SK-N-SH (cell line): ENCODE results near the gene PSME4.

Experiments used
- POLR2AphosphoS5 ChIP-seq: IDR thresholded peaks from 2 replicates; pipeline ENCODE4 v1.6.1; 2012; ENCODE audit warnings: low read depth, low read length
- RAD21 ChIP-seq: IDR thresholded peaks from 2 replicates; pipeline ENCODE4 v1.6.1; 2012; ENCODE audit warnings: mild to moderate bottlenecking, low read length
- RFX5 ChIP-seq: IDR thresholded peaks from 2 replicates; pipeline ENCODE4 v1.6.1; 2012; ENCODE audit warnings: mild to moderate bottlenecking, improper control_type of control experiment, low read length
- YY1 ChIP-seq: IDR thresholded peaks from 2 replicates; pipeline ENCODE4 v1.4.0; 2012; ENCODE audit warnings: low read depth, mild to moderate bottlenecking
- TF ChIP-seq, protein P1 (sequence below): fragments of 200-600 bp; sonication (generic); IDR thresholded peaks from 2 replicates; pipeline ENCODE4 v1.6.1; 2017; ENCODE audit warnings: antibody characterized with exemption, mild to moderate bottlenecking, moderate library complexity
- TF ChIP-seq, protein P2 (sequence below): IDR thresholded peaks from 2 replicates; pipeline ENCODE4 v1.4.0; 2012; ENCODE audit warnings: low read depth
- TF ChIP-seq, protein P3 (sequence below): IDR thresholded peaks from 2 replicates; pipeline ENCODE4 v1.4.0; 2012; ENCODE audit warnings: low read depth, borderline replicate concordance

DNA sequence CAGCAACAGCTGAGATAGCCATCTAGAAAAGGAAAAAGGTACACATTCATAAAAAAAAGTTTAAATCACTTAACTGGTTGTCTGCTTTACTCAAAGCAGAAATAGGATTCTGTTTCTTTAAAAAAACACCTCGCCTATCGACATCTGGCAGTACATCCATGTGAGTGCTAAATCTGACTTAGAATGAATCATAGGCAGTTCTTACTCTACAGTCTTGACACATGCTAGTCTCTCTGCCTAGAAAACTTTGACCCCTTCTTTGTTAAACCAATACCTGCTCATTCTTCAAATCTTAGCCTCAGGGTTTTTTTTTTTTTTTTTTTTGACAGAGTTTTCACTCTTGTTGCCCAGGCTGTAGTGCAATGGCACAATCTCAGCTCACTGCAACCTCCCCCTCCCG lies 73.9 kb downstream of the PSME4 start:
- TF ChIP-seq, protein P1, sequence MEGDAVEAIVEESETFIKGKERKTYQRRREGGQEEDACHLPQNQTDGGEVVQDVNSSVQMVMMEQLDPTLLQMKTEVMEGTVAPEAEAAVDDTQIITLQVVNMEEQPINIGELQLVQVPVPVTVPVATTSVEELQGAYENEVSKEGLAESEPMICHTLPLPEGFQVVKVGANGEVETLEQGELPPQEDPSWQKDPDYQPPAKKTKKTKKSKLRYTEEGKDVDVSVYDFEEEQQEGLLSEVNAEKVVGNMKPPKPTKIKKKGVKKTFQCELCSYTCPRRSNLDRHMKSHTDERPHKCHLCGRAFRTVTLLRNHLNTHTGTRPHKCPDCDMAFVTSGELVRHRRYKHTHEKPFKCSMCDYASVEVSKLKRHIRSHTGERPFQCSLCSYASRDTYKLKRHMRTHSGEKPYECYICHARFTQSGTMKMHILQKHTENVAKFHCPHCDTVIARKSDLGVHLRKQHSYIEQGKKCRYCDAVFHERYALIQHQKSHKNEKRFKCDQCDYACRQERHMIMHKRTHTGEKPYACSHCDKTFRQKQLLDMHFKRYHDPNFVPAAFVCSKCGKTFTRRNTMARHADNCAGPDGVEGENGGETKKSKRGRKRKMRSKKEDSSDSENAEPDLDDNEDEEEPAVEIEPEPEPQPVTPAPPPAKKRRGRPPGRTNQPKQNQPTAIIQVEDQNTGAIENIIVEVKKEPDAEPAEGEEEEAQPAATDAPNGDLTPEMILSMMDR = no peak
- TF ChIP-seq, protein P2, sequence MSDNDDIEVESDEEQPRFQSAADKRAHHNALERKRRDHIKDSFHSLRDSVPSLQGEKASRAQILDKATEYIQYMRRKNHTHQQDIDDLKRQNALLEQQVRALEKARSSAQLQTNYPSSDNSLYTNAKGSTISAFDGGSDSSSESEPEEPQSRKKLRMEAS = no peak
- TF ChIP-seq RFX5 (no peak), RAD21 (no peak), YY1 (no peak), POLR2AphosphoS5 (no peak)
- TF ChIP-seq, protein P3, sequence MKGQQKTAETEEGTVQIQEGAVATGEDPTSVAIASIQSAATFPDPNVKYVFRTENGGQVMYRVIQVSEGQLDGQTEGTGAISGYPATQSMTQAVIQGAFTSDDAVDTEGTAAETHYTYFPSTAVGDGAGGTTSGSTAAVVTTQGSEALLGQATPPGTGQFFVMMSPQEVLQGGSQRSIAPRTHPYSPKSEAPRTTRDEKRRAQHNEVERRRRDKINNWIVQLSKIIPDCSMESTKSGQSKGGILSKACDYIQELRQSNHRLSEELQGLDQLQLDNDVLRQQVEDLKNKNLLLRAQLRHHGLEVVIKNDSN = no peak
